CD4-positive, alpha-beta T cell treated with Interleukin-12 subunit alpha and Interleukin-12 subunit beta, for 1 hour (primary cell): ENCODE data around the gene TIRAP.

Experiments
- DNase-seq: peaks from one replicate; pipeline ENCODE4 v3.0.0-alpha.2; 2020

Gene TIRAP

GRCh38 chr11:126328001-126328390 lies 45.1 kb downstream of the TIRAP start:
- no peak for DNase-seq

- no peak for DNase-seq
Measured at GRCh38 chr11:126328444-126328843, 45.6 kb downstream of the TIRAP start.

DNA sequence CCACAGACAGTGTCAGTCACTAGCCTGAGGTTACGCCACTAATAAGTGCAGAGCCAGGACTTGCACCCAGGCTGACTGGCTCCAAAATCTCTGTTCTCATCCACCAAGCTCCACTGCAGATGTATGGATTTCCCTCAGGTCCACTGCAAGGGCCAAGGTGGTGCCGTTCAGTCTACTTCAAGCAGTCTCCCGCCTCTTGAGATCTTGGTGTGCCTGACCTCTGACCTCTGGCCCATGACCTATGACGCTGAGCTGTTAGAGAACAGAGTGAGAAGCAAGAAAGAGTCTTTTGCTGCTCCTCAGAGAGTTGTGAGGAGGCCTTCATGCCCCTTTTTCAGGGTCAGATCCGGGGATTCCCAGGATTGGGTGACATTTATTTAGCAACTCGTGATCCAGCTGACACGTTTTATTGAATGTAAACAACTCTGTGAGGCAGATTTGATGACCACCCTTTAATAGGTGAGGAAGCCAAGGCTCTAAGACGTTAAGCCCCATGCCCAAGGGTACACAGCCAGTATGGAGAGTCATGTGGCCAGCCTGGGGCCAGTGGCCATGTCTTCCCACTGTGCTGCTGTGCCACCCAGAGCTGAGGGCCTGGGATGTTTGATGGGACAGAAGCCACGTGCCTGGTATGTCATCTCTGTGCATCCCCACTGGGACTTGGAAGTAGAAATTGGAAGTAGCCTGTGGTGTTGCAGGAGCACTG lies 46.2 kb downstream of the TIRAP start:
- no peak for DNase-seq

DNA sequence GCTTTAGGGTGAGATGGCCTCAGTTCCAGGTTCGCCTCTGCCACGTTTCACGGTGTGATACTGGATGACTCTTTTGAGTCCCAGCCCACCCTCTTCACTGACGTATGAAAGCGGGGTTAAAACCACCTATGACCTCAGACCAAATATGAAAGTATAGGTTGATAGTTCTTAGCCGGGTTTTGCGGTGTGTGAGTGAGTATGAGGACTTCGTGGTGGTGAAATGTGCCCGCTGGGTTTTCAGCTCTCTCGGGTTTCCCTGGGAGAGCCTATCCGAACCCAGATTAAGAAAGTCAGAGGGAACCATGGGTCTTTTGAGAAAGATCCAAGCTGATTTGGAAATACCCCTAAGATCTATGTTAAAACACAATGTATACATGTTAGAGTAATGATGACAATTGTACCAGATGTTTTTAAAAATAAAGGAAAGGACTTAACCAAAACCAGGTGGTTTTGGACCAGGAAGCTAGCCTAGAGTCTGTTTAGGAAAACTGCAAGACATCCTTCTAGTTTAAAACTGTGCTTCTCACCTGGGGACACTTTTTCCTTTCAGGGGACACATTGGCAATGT lies 46.8 kb downstream of the TIRAP start:
- no peak for DNase-seq

DNA sequence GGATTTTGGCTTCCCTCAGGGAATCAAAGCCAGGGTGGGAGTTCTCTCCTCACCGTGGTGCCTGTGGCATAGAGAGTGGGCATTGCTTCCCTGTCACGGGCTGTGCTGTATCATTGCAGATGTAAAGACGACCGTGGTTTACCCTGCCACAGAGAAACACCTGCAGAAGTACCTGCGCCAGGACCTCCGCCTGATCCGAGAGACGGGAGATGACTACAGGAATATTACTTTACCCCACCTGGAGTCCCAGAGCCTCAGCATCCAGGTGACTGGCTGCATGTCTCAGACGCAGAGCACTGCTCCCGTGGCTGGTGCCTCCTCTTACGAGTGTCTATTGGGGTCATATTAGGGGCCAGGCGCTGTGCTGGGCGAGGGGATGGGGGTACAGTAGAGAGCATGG lies 48.4 kb downstream of the TIRAP start:
- no peak for DNase-seq

GRCh38 chr11:126332221-126332711 lies 49.4 kb downstream of the TIRAP start:
- peak; percentile 36 for DNase-seq

DNA sequence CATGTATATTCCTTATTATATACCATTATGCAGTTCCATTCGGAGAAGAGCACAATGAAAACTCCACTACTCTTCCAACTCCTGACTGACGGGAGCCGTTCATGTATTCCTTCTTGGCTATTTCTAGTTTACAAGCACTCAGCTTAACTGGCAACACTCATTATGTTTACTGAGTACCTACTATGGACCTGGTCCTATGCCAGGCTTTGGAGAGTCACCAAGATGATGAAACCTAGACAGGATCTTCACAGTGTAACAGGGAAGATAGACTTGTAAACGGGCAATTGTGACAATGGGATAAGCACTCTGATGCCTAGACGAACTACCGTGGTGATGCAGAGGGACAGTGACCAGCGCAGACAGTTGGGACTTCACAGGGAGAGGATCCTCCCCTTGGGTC lies 50.2 kb downstream of the TIRAP start:
- no peak for DNase-seq

DNA sequence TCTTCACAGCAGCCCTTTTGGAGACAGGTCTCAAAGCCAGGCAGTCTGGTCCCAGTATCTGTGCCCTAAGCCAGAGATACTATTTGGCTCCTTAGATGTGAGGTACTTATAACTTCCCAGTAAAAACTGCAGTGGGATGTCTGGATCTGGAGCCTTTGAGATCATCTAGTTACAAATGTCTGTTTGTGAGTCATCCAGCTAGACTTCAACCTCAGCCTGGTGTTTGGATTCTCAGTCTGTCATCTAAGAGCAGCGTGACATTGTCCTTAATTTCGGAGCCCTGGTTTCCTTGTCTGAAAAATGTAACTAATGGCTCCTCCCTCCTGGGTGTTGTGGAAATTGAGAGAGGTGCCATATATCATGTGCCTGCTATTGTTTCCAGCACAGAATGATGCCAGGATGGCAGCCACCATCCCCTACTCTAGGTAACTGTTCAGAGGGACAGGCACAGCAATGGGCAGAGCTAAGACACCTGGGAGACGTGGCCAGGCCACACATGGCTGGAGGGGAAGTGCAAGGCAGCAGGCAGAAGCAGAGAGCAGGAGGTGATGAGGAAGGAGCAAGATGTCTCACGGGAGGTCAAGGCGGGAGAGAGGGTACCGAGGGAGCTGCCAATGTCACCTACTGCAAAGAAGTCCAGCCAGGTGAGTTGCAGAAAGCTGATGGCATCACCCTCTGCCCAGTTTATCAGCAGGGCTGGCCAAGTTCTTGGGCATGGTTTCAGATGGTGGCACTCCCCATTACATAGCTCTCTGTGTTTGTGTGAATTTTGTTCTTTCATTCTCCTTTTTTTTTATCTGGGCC lies 52.0 kb downstream of the TIRAP start:
- DNase-seq, result no peak

GRCh38 chr11:126335463-126335760 lies 52.5 kb downstream of the TIRAP start:
- no peak for DNase-seq

GRCh38 chr11:126336138-126336541 lies 53.2 kb downstream of the TIRAP start:
- no peak for DNase-seq

DNA sequence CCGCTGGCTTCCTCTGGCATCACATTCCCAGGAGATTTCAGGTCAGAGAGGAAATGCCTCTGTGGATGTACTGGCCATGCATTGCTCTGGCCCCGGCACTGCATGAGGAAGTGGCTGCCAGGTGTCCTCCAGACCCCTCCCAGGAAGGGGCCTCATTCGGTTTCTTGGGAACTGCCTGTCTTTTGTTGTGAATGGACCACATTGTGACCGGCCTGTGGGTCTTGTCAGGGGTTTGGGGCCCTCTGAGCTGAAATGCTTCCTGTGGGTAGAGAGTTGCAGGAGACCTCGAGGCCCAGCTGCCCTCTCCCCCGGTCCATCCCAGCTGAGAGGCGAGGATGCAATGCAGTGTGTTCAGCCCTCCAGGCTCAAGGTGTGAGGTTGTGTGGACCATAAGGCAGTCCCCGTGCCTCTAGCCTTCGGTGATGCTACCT lies 53.8 kb downstream of the TIRAP start:
- DNase-seq, result no peak

DNA sequence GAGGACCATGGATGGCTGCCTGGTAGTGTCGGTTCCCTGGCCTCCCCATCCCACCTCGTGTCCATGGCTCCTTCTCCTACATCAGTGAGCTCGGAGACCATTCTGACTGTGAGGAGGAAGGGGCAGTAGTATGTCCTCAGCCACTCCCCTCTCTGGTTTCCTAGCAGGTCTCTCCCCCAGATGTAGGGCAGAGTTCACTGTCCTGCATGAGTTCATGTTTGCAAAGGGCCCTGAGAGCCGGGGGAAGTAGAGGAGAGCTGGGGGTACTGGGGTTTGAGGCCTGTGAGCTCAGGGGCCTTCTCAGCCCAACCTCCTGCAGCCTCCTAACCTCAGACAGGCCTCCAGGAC lies 54.2 kb downstream of the TIRAP start:
- DNase-seq, result no peak

DNA sequence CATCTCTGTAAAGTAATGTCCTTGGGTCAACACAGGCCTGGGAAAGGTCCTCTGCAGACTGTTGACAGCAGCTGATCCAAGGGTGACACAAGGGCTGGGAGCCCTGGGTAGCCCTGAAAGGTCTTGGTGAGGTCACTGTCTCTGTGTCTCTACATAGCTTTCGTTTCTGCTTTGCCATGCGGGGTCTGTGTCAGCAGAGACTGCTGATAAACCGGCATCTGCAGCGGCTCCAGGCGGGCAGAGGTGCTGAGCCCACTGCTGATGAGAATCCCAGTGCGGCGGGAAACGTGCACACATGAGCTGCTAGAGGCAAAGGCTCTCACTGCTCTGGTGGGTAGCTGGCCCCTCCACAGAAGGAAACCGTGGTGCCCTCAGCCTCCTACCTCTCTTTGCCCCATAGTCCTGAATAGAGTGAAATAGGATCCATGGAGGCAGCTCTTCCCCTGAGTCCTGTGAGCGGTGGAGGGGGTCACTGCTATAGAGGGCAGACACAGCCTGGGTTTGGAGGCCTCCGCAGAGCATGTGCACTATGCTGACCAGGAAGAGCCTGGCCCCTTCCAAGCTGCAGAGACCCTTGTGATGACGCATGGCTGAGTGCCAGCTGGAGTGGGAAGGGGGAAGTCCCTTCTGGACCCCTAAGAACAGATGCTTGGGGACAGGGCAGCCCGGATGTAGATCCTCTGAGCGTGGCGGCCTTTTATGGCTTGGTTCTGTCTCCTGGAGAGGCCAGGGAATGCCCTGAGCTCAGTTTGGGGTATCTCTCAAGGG lies 54.8 kb downstream of the TIRAP start:
- no peak for DNase-seq

GRCh38 chr11:126338346-126339055 lies 55.6 kb downstream of the TIRAP start:
- no peak for DNase-seq

DNA sequence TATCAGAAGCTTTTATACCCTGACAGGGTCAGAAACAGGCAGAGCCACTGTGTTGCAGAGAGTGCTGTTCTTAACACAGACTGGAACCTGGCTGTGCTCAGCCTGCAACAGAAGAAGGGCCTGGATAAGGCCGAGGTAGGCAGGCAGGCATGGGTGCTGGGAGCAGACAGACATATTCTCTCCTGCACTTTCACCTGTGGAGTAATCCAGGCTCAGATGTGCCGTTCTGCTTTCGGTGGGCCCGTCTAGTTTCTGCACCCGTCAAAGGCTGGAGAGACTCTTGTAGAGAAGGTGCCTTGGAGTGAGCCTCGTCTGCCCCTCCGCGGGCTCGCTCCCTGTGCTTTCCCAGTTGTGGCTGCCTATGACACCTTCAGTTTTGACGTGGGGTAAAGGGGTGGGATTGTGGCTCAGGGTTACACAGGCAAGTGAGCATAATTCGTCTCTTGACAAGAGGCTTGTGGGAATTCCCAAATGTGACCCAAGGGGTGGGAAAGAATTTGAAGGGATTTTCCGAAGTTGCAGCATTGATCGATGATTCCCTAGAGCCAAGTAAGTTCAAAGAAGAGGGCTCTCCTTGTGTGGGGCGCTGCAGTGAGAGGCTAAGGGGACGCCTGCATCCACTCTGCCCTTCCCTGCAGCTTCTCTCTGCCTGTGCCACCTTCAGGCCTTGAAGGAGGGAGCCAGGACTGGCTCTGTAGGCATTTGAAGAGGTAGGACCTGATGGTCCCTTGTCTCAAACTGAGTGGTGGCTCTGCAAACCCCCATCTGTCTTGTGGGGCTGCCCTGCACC lies 56.4 kb downstream of the TIRAP start:
- DNase-seq, result no peak

DNA sequence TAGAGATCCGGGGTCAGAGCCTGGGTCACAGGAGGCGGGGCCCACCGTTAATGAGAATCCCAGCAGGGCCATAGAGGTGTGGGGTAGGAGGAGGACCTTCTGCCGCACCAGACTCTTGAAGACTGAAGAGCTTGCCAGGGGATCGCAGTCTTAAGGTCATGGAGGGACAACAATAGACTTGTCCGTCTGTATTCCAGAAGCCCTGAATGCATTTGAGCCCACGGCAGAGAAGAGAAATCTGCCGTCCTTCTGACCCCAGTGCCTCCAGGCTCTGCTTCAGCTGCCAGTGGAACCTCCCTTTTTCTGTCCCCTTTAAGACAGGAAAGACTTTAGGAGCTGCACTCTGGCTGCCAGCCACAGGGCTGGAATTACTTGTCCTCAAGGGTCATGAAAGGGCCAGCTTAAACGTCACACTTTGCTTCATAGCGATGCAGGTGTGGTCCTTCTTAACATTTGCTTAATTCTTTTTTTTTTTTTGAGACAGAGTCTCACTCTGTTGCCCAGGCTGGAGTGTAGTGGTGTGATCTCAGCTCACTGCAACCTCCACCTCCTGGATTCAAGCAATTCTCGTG lies 57.1 kb downstream of the TIRAP start:
- DNase-seq, result no peak

GRCh38 chr11:126340960-126341606 lies 58.2 kb downstream of the TIRAP start:
- no peak for DNase-seq

DNA sequence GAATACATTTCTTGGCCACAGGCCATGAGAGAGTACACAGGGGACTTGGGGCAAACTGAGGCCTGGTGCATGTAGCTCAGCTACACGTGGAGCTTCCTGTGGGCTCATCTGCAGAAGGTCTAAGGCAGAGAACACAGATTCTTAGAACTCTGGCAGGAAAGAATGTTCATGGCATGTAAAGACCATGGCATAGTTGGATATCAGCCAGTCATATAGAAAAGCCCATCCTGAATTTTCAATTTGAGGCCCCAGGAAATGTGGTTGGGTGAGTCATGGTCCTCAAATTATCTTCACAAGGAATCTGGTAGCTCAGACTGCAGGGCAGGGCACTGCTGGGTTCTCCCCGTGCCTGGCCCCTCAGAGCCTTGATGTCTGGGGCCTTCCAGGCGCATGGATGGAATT lies 58.9 kb downstream of the TIRAP start:
- no peak for DNase-seq

- DNase-seq, result no peak
Measured at GRCh38 chr11:126343051-126343450, 60.2 kb downstream of the TIRAP start.
